Right lobe of liver (tissue), 4 donors: ENCODE results near the gene ANGPTL2.

Source experiments
- CTCF ChIP-seq, 4 donors: fragments of 200-600 bp in 3 of 4; fragments of 450-650 bp in 1 of 4; IDR thresholded peaks; one replicate each; pipeline versions ENCODE4 v1.5.1 to v1.8.0; 2016 to 2022; ENCODE audit warnings: antibody characterized with exemption in 4 of 4, mild to moderate bottlenecking in 2 of 4
- POLR2A ChIP-seq: fragments of 450-650 bp; IDR thresholded peaks from one replicate; pipeline ENCODE4 v1.6.1; 2017; ENCODE audit warnings: antibody characterized with exemption, mild to moderate bottlenecking
- donor health status: DM: no; HTN: no; CAD: no.
- donor health status: DM: no; HTN: no; CAD: no.
- donor health status: DM: no; HTN: yes; CAD: no.

GRCh38 chr9:127170103-127170502, 47.7 kb upstream of the ANGPTL2 start:
- TF ChIP-seq CTCF (IDR thresholded peaks at IDR 0.05) (no peak), POLR2A (no peak)
